ENCODE results near the gene CHST11.

CHST11 gene

GRCh38 chr12:104480826-104481440, 24.2 kb downstream of the CHST11 start:
- peak; percentile 97 for DNase-seq (ENCODE audit: low read depth)

DNA sequence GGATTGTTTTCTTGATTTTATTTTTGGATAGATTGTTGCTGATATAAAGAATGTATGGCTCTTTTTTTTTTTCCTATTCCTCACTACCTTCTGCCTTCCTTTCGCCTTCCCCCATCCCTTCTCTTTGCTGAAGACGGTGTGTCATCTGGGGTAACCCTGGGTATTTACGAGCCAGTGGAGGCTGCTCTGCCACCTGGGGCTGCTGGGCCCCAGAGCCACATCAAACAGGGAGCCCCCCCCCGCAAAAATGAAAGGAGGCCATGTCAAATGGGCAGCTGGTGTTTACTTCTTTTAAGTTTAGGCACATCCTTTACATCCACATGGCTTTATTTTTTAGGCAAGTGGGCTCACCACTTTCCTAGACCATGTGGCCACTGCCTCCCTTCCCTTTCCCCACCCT, 25.4 kb downstream of the CHST11 start:
- DNase-seq (ENCODE audit: low read depth): no peak

DNA sequence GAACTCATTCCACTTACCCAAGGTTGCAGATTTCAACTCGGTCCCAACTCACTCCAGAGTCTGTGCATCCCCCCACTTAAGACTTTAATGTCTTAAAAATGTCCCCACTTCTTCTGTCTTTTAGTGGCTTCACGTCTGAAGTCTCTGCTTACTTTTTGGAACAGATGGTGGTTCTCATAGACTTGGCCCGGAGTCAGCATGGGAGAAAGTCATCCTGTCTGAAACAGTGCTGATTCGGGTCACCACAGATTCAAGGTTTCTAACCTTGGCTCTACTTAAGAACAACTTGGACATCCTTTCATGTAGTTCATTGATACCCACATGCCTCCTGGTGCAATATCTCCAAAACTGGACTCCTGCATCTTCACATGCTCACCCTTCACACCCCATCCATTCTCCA, 26.0 kb downstream of the CHST11 start:
- no peak for DNase-seq (ENCODE audit: low read depth)

DNA sequence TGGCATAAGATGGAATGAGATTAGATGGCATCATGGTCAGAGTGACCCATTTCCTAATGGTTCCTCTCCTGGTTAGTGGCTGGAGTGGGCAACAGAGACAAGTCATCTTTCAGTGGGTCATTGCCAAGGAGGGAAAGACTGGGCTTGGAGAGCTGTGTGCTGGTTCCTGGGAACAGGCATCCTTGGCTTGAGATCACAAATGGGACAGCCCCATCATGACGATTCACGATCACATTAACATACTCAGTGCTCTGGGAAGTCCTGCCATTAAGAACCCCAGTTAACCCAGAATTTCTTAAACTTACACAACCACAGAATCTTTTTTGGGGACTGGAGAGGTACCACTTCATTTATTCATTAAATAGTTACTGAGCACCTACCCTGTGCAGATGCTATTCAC, 27.3 kb downstream of the CHST11 start:
- no peak for DNase-seq (ENCODE audit: low read depth)

DNA sequence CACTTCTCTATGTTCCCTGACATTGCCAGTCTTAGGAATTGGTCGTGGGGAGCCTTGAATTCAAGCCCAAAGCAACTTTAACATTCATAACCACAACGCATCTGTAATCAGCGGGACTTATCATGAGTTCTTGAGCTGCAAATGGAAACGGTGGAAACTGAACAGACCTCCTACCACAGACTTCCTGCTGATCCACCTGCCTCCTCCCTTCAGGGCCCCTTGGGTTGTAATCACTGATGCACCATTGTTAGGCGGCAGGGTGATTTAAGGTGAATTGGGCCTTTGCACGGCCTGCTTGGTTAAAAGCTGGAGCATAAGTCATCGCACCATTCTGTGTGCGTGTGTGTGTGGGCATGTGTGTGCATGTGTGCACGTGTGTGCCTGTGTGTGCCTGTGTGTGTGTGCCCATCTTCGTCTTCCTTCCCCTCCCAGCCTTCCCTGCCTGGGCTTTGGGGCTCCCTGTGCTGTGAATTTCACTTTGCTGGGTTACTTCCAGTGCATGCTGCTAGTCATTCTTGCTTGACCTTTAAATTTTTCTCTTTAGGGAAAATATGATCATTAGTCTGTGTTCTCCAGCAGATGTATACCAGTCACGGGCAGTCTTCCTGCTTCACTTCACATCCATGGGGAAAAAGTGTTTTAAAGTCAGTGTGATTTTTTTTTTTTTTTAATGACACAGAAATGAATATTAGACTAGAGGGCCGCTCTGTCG, 29.1 kb downstream of the CHST11 start:
- no peak for DNase-seq (ENCODE audit: low read depth)

DNA sequence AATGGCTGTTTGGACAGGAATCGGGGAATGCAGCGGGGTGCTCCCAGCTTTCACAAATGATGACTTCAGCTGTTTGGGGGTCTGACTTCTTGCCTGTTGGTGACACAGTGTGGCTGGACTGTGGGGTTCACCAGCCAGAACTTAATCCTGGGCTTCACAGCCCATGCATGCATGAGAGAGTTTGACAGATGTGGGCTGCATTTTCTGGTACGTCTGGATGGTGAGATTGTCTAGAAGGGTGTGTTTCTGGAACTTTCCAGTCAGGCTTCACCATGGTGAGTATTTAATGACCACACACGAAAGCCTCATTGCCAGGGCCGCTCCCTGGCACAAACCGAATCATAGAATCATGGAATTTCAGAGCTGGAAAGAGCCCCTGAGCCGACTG, 29.6 kb downstream of the CHST11 start:
- no peak for DNase-seq (ENCODE audit: low read depth)

DNA sequence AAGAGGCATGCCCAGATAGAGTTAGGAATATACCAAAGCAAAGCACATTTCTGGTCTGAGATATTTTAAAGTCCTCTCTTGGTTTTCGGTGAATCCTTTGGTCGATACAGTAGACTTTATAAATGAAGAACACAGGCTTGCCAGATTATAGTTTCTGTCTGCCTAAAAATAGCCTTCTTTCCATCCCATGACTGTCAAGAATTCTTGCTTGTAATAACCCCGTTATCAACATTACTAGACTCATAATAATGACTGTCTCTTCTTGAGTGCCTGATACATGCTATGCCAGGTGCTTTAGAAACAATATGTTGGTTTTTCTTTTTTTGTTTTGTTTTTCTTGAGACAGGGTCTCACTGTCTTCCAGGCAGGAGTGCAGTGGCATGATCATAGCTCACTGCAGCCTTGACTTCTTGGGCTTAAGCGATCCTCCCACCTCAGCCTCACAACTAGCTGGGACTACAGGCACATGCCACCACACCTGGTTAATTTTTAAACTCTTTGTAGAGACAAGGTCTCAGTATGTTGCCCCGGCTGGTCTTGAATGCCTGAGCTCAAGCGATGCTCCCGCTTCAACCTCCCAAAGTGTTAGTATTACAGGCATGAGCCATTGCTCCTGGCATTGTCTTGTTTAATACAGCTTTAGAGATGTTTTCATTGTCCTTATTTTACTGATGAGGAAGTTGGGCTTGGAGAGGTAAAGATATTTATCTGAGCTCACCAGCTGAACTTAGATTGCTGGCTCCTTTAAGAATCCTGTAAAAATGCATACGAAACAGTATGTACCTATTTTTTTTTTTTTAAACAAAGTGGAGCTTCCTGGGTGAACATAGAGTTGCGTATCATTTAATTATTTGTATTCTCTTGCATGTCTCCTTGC, 30.4 kb downstream of the CHST11 start:
- no peak for DNase-seq (ENCODE audit: low read depth)

DNA sequence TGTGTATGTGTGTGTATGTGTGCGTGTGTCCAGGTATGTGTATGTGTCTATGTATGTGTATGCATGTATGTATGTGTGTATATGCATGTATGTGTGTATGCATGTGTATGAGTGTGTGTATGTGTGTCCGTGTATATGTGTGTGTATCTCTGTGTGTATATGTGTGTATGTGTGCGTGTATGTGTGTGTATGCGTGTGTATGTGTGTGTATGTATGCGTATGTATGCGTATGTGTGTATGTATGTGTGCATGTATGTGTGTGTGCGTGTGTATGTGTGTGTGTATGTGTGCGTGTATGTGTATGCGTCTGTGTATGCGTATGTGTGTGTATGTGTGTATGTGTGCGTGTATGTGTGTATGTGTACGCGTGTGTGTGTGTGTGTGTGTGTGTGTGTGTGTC, 31.6 kb downstream of the CHST11 start:
- no peak for DNase-seq (ENCODE audit: low read depth)

DNA sequence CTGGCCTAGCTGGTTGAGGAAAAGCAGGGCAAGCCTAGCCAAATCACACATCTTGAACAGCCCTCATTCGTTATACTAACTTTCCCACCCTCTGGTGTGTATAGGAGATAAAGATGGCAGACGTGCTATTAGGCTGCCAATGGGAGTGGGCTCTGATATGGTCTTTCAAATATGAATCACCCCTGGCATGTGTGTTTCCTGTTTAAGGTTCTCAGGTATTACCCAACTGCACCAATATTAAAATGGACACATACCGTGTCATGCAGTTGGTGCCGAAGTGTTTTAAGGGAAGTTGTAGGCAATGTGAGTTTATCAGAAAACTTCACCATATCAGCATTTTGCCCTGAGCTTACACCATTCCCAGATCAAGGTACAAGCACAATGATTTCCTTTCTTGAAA, 33.4 kb downstream of the CHST11 start:
- no peak for DNase-seq (ENCODE audit: low read depth)

DNA sequence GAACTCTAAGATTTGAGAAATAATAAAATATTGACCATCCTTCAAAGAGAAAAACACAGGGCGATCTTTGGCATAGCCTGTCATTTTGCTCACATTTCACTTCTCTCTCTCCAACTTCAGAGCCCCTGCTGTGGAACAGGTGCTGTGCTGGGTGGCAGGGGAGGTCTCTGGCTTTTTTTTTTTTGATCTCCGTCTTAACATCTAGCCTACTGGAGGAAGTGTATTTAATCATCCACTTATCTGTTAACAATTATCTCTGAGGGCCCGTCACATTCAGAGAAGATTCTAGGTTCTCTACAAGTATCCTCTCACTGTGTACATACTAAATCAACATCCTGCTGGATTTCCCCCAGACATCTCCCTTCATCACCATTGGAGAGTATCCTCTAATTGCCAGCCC, 34.1 kb downstream of the CHST11 start:
- no peak for DNase-seq (ENCODE audit: low read depth)

DNA sequence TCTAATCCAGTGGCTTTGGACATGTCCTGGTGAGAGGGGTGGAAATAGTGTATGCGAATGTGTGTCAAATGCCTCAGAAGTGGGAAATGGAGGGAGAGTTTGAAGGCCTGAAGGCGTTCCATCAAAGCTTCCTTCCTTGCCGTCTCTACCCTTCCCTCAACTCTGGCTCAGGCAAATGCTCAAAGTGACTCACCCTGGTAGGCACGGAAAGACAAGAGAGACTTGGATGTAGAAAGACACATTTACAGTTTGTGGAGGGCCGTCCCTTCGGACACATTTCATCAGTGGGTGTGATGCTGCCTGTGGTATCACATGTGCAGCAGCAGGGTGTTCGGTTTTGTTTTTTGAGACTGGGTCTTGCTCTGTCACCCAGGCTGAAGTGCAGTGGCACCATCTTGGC, 36.7 kb downstream of the CHST11 start:
- no peak for DNase-seq (ENCODE audit: low read depth)

DNA sequence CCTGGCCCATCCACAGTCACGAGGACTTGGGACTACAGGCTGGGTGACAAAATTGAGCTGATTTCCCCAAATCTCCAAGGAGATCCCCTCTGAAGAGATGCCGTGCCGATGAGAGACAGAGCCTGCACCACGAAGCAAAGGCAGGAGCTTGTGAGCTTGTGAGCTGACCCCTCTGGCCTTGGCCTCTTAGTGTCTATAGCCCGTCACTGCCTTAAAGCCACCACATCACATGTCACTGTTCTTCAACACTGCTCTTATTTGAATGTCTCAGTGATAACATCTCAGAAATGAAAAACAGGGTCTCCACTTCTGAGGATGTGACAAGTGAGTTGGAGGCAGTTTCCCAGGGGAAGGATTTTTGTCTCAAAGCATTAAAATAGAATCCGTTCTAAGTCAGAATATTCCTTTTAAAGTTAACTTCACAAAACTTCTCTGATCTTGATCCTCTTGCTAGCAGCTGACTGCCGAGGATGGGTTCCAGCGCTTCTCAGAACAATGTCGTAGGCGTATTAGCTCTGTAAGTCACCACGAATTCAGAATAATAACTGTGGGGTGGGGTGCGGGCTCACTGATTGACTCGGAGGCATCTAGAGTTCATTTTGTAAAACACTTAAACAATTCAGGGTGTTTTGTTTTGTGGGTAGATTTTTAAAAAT, 37.5 kb downstream of the CHST11 start:
- no peak for DNase-seq (ENCODE audit: low read depth)

GRCh38 chr12:104494793-104495158, 38.0 kb downstream of the CHST11 start:
- DNase-seq (ENCODE audit: low read depth): no peak

GRCh38 chr12:104495786-104496185, 39.0 kb downstream of the CHST11 start:
- DNase-seq (ENCODE audit: low read depth): no peak

GRCh38 chr12:104496336-104496735, 39.6 kb downstream of the CHST11 start:
- DNase-seq (ENCODE audit: low read depth): no peak

GRCh38 chr12:104498211-104498801, 41.6 kb downstream of the CHST11 start:
- peak; percentile 87 for DNase-seq (ENCODE audit: low read depth)

DNA sequence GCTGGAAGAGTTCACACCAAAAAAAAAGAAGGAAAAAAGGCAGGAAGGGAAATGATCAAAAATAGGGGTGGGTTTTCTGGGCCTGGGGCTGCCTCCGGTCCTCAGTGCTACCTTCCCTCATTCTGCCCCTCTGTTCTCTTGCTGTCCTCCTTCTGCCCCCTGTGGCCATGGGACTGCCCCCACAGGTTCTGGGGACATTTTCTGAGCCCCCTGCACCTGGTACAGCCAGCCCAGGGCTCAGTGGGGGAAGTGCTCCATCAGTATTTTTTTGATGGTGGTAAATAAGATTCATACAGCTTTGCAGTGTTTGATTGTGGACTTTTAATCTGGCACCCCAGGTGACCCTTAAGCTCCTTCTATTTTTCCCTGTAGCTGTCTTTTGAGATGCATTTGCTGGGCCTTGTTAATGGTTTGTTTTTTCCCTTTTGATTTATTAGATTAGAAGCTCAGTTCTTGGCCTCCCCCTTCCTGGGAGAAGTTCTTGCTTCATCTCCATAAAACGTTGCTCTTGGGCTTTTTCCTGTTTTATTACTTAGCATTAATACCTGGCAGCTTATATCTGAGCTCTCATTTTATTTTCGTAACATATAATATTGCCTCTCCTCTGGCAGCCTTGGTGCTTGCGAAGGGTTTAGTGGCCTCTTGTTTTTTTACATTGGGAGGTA, 43.1 kb downstream of the CHST11 start:
- no peak for DNase-seq (ENCODE audit: low read depth)

DNA sequence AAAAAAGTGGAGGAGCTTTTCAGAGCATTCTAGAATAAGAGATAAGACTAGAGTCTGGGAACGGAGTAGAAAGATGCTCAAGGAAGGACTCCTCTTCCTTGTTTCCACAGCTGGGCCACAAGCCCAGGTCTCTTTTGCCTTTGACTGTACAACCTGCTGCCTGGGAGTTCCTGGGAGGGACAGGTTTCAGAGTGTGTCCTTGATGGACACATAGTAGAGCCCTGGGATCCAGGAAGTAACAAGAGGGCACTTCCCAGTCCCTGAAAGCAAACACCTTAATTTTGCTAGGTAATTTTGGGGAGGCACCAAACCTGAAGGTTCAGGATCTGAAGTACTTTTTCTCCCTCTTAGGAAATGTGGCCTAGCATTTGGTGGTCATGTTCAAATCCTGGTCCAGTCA, 44.4 kb downstream of the CHST11 start:
- DNase-seq (ENCODE audit: low read depth): no peak

- no peak for DNase-seq (ENCODE audit: low read depth)
Observed at GRCh38 chr12:104501660-104502059, 44.9 kb downstream of the CHST11 start.

- DNase-seq (ENCODE audit: low read depth): no peak
Observed at GRCh38 chr12:104502217-104502616, 45.5 kb downstream of the CHST11 start.

DNA sequence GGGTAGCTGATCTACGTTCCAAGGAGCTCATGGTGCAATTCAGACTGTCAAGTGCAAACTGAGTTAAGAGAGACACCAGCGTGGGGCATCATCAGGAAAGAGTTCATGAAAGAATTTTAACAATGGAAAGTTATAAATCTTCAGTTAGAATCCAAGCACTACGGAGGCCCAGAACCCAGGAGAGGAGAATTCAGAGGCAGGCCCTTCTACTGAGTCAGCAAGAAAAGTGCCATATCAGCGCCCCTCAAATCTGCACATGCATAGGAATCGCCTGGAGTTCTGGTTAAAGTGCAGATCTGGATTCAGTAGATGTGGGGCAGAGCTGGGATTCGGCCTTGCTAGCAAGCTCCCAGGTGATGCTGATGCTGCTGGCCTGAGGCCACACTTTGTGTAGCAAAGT, 45.9 kb downstream of the CHST11 start:
- no peak for DNase-seq (ENCODE audit: low read depth)

GRCh38 chr12:104503191-104503590, 46.4 kb downstream of the CHST11 start:
- no peak for DNase-seq (ENCODE audit: low read depth)
